HG02884 (cell line): ENCODE measurements around the gene FHL1.
A peak's percentile ranks its signal among the peaks of the same experiment; 100 is the strongest.

ENCODE experiments used
- ATAC-seq: cut with Tn5 transposase; IDR thresholded peaks from one replicate; pipeline ENCODE4 v1.9.1; 2021; ENCODE audit warnings: mild to moderate bottlenecking, moderate library complexity; ENCODE audit not compliant: unreplicated experiment

Gene FHL1

DNA sequence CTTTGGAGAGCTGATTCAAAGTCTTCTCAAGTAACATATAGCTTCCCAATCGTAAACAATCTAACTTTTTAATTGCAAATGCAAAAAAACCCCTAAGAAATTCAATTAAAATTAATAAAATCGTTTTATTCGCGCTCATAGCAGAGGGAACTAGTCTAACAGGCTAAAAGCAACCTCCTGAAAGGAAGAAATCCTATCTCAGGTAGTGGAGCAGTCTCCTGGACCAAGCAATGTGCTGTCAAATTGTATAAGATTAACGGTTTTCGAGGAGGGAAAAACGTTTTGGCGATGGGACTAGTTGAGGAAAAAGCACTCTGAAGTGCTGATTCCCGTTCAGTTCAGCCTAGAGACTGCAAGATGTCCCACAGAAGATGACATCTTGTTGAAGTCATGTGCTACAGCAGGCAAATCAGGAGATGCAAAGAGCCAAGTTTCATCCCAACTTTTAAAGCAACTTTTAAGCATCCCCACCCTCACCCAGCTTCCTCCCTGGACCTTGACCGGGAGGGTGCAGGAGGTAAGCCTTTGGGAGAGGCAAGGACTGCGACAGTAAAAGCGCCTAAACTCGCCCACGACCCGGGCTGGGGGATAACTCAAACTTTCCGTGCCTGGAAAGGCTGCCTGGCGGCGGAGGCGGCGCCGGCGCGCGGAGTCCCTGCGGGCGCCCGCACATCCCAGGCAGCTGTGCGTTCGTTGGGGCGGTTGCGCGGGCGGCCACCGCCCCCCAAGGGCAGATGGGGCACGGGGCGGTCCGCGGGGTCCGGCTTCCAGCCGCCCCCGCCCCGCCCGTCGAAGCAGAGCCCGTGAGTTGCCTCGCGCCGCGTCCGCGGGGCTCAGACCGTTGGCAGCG lies 103.1 kb downstream of the FHL1 start:
- ATAC-seq, result peak; percentile 32

DNA sequence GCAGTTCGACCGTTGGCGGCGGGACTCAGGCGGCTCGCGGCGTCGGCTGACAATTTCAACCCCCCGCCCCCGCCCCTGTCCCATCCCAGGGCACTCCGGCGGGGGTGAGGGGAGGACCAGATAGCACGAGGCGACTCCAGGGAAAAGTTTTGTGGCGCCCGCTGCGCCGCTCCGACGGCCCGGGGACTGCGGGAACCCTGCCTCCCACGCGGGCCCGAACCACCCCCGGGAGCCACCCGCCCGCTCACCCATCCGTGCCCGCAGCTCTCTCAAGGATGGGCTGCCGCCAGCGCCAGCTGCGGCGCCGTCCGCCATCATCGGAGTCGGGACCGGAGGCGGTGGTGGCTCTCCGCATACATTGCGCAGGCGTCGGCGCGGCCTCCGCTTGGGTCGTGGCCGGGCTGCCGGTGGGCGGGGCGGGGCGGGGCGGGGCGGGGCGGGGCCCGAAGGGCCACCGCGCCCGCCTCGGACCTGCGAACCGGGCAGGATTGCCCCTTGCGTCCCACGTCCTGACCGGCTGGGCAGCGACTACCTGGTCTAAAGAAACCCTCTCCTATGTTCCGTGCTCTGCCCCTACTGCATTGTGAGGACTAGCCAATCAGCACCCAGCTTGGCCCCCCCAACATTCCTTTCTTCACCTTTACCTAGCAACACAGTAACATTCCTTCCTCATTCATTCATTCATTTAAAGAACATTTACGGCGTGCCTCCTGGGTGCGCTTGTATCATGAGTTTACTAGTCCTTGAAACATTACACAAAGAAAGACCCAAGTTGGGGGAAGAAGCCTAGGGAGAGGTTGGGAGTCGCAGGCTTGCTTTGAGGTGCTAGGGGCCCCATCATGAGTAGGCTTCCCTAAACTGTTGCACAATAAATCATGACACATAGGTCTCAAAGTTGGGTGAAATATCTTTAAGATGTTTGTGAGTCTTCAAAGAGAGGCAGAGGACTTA lies 104.0 kb downstream of the FHL1 start, which contains the start of gene MAP7D3:
TSS of gene MAP7D3 (minus strand) at position 360 of the 951 bp plus-strand sequence. CDS start at position 318, 42 bp downstream.
- ATAC-seq, result peak; percentile 77

DNA sequence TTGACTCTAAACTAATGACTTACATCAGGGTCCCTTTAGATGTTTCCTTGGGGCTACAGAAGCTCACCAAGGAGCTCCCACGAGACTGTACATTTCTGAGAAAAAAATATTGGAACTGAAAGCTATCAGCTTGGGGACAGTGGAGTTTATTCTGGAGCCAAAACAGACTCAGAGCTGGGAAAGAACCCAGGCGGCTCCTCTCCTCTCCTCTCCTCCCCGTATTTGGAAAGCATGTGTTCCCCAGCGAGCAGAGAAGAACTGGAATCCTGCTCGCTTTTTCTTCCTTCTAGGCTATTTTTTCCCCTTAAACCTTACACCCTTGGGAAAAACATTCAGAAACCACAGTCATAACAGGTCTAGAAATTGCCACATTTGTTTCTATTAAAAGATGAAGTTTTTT lies 108.2 kb downstream of the FHL1 start:
- no peak for ATAC-seq

DNA sequence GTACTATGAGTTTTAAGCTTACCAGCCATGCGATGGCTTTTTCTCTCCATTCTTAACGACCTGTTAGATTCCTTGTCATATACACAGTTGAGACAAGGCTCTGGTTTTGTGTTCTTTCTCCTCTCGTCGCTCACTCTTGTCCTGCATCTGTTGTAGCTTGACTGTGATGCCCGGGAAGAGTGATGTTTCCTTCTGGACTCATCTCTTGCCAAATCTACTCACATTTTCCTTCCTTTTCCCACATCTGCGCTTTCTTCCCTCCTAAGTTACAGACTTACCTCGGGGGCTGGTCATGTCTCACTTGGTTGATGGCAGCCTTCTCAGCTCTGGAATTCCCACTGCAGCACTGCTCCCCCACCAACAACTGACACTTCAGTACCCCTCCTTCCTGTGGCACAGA lies 108.7 kb downstream of the FHL1 start:
- ATAC-seq, result no peak

DNA sequence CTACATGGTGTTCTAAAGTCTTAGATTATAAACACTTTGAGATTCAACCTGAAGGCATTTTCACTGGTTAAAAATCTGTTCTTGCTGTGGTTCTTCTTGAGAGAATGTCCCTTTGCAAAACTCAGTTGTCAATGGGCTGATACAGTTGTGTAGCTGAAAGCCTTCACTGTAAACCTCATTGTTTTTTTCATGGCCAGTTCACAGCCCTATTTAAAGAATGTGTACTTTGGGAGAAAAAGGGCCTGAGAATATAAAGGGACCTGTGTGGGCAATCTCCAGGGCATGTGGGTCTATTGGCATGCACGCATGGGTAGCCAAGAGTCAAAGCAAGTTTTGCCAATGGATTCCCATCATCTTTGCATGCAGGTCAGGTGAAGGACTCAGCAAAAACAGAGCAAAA lies 111.6 kb downstream of the FHL1 start:
- ATAC-seq, result no peak

DNA sequence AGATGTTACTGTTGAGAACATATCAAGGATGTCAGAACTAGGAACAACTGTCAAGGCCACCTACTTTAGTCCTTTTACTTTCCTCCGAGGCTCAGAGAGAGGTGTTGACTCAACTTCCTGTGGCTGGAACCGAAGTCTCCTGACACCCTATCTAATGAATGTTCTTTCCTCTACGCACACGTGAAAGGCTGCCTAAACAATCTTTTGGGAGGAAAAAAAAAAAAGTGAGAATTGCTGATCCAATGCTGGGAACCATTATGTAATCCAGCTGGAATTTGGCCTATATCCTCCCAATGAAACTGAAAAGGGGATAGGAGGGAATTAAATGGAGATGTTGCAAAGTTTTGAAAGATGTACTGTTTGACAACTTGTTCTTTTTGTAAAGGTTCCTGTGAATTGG lies 112.2 kb downstream of the FHL1 start:
- no peak for ATAC-seq

DNA sequence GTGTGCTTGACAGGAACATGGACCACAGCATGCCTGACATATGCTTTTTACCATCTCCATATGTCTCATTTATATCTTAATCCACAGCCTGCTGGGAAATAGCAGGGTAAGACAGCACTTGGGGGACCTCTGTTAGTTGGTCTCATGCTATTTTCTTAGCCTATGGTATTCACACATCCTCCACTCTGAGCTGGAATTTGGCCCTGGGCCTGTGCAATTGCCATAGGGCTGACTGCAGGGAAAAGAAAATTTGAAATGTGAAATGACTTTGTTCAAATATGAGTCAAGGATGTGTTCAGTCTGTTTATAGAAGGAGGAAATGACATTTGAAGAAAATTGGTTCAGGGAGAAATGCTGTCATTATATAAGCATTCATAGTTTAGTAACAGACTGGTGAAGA lies 113.4 kb downstream of the FHL1 start:
- ATAC-seq, result no peak
